Measurements from ENCODE around the gene MYO9A. TPM values are rescaled to one million over a fixed set of nuclear protein-coding genes. Genes with fewer than 3 reads are reported as not detected.

MYO9A gene
- total RNA-seq, 1 experiment from 2014 or later = 21.4 TPM

GRCh38 chr15:72068856-72069255 is 49.1 kb downstream of the MYO9A start:
- no peak overlapping the region for H2BK20ac ChIP-seq (ENCODE audit: low read depth, low read length, poor library complexity, severe bottlenecking)
- H3T11ph ChIP-seq (ENCODE audit: low read length) = no peak overlapping the region
- no peak overlapping the region for H3K56ac ChIP-seq (ENCODE audit: insufficient read length, low read depth, low read length)
- H4K20me1 ChIP-seq (ENCODE audit: control insufficient read depth, insufficient read depth, insufficient read length) = no peaks in the 10 kb centered on the region
- H2BK15ac ChIP-seq (ENCODE audit: low read depth, low read length) = no peak overlapping the region
- TF ChIP-seq CTCF (conservative IDR thresholded peaks at IDR 0.05) = no peak
- no peak overlapping the region for H2AK5ac ChIP-seq (ENCODE audit: insufficient read length, low read length)
- H2BK5ac ChIP-seq (ENCODE audit: insufficient read length, low read length) = no peak overlapping the region
- no peaks in the 10 kb centered on the region for H3K23me2 ChIP-seq (ENCODE audit: insufficient read length, low read depth, low read length, poor library complexity, severe bottlenecking)
- no peak overlapping the region for H2AFZ ChIP-seq (ENCODE audit: low read length)
- Mint-ChIP-seq H3K27me3 (ENCODE audit: low read depth) (no peaks in the 10 kb centered on the region), H3K36me3 (ENCODE audit: insufficient read depth in 1 of 3, low read depth in 3 of 3) (no peaks in the 10 kb centered on the region), H3K4me1 (0 out of 4 replicates have a peak, but pooled peaks cover 0 to 1% of the 10 kb centered on the region in 2 experiments), H3K4me3 (no peak overlapping the region), H3K27ac (no peak overlapping the region), H3K9me3 (no peaks in the 10 kb centered on the region)
- H3K4me2 ChIP-seq (ENCODE audit: insufficient read depth, insufficient read length, low read length) = no peak overlapping the region
- no peaks in the 10 kb centered on the region for H3K79me2 ChIP-seq (ENCODE audit: insufficient read depth, low read length)
- no peaks in the 10 kb centered on the region for H3K4me1 ChIP-seq (ENCODE audit: insufficient read depth, low read length)
- no peak overlapping the region for H3K4ac ChIP-seq (ENCODE audit: low read depth, low read length)
- no peak overlapping the region for H2BK12ac ChIP-seq (ENCODE audit: insufficient read length, low read depth, low read length)
- no peak overlapping the region for H3K9ac ChIP-seq (ENCODE audit: extremely low read depth, insufficient read length, low read length)
- no peak overlapping the region for H4K91ac ChIP-seq (ENCODE audit: insufficient read length, low read depth, low read length)
- no peak overlapping the region for H3K14ac ChIP-seq (ENCODE audit: insufficient read depth, low read length)
- H3K18ac ChIP-seq (ENCODE audit: insufficient read length, low read depth, low read length) = no peak overlapping the region
- no peak overlapping the region for H4K5ac ChIP-seq (ENCODE audit: insufficient read length, low read depth, low read length)
- DNase-seq = no peak
- H2BK120ac ChIP-seq (ENCODE audit: low read depth, low read length, poor library complexity, severe bottlenecking) = no peak overlapping the region
- no peak overlapping the region for H4K8ac ChIP-seq (replicated peaks; ENCODE audit: insufficient read length, low read depth, low read length)
- no peaks in the 10 kb centered on the region for H3K9me3 ChIP-seq (ENCODE audit: control insufficient read depth, low read depth, low read length)
- no peak overlapping the region for H3K27ac ChIP-seq (ENCODE audit: insufficient read length, low read depth, low read length)
- no peaks in the 10 kb centered on the region for H3K79me1 ChIP-seq (ENCODE audit: insufficient read depth, low read depth, low read length, poor library complexity, severe bottlenecking)
- no peaks in the 10 kb centered on the region for H3K27me3 ChIP-seq (ENCODE audit: insufficient read depth, low read length)
- H3K23ac ChIP-seq (ENCODE audit: insufficient read length, low read depth, low read length) = no peak overlapping the region
